GM12878 (cell line): ENCODE measurements around the gene GABRR1. TPM values are rescaled to one million over a fixed set of nuclear protein-coding genes. Genes with fewer than 3 reads are reported as not detected.

Experiments used
- CREB1 ChIP-seq: IDR thresholded peaks from 2 replicates; pipeline ENCODE4 v1.6.1; 2012; ENCODE audit warnings: low read depth, mild to moderate bottlenecking, inconsistent platforms
- FOXM1 ChIP-seq: IDR thresholded peaks from 2 replicates; pipeline ENCODE4 v1.6.1; 2012; ENCODE audit warnings: low read depth, mild to moderate bottlenecking, inconsistent platforms, low read length, moderate library complexity
- MLLT1 ChIP-seq: fragments of 450-650 bp; IDR thresholded peaks from 2 replicates; pipeline ENCODE4 v1.6.1; 2016; ENCODE audit warnings: mild to moderate bottlenecking
- PKNOX1 ChIP-seq: fragments of 450-650 bp; IDR thresholded peaks from 2 replicates; pipeline ENCODE4 v1.6.1; 2016; ENCODE audit warnings: mild to moderate bottlenecking
- SKIL ChIP-seq: fragments of 450-650 bp; IDR thresholded peaks from 2 replicates; pipeline ENCODE4 v1.6.1; 2017; ENCODE audit warnings: mild to moderate bottlenecking, low read depth, inconsistent platforms; ENCODE audit not compliant: poor library complexity, severe bottlenecking
- polyA plus RNA-seq, 11 experiments: library from polyadenylated mRNA; depleted of rRNA in 4 of 11; unstranded in 6 of 11; stranded (reverse) in 5 of 11; fragments of >200 nt; fragmentation: Nextera tagmentation in 4 of 11; fragmentation: Illumina TruSeq in 1 of 11; extraction: Ambion mirVana in 4 of 11; extraction: Trizol in 1 of 11; gene quantifications; 1 replicate in 1 of 11; 2 replicates in 10 of 11; pipeline versions ENCODE4 v1.2.1 to v1.2.3, GENCODE V29; 2011 to 2016; ENCODE audit warnings: inconsistent platforms in 2 of 11, missing spikeins in 2 of 11, low read depth in 1 of 11
- total RNA-seq, 4 experiments: library from RNA; depleted of rRNA in 3 of 4; stranded (reverse); fragments of >200 nt in 3 of 4; fragmentation: Illumina TruSeq in 1 of 4; extraction: Trizol in 1 of 4; gene quantifications; 2 replicates each; pipeline versions ENCODE4 v1.2.1 to v1.2.3, GENCODE V29; 2013 to 2021

Gene GABRR1
- total and polyA plus RNA-seq, 10 of the 15 experiments (the other 5 are each of a cell fraction or from before 2014, with no cell fraction given), result not detected

- TF ChIP-seq PKNOX1 (peak; percentile 53; the same call in 1 of the 2 replicates), MLLT1 (no peak), SKIL (peak; percentile 44), CREB1 (peak; percentile 73; the same call in 1 of the 2 replicates), FOXM1 (no peak)
Observed at GRCh38 chr6:89145091-89145955, 71.8 kb downstream of the GABRR1 start (continued).
